Mesodermal cell (in vitro differentiated cells): Measurements from ENCODE around the gene SLC35D3.
"Not testable (repeated sequence)": the region's sequence is repeated elsewhere in the genome, so short reads cannot be mapped to it uniquely, and the experiment has no call there.

Experiments
- H3K27ac ChIP-seq: 2 replicates; pipeline ENCODE4 v1.7.0; 2013; ENCODE audit warnings: mild to moderate bottlenecking, low read depth, low read length, moderate library complexity; ENCODE audit not compliant: severe bottlenecking
- H3K36me3 ChIP-seq: 2 replicates; pipeline ENCODE4 v1.7.1; 2013; ENCODE audit warnings: mild to moderate bottlenecking, low read length, moderate library complexity; ENCODE audit not compliant: control insufficient read depth, insufficient read depth
- H3K4me1 ChIP-seq: one replicate; pipeline ENCODE4 v1.7.1; 2013; ENCODE audit warnings: mild to moderate bottlenecking, low read length; ENCODE audit not compliant: insufficient read depth, control insufficient read depth, poor library complexity, severe bottlenecking
- H3K4me3 ChIP-seq: 2 replicates; pipeline ENCODE4 v1.7.0; 2013; ENCODE audit warnings: low read length, control low read depth, mild to moderate bottlenecking; ENCODE audit not compliant: insufficient read depth, poor library complexity, severe bottlenecking; ENCODE audit errors: extremely low read depth
- H3K9me3 ChIP-seq: 2 replicates; pipeline ENCODE4 v1.7.1; 2013; ENCODE audit warnings: mild to moderate bottlenecking, low read length, moderate library complexity; ENCODE audit not compliant: control insufficient read depth
- WGBS, 2 experiments: methylation state at CpG; one replicate each; pipeline ENCODE4 v1.1.5; 2013; ENCODE audit warnings: missing lambda C conversion rate in 2 of 2; ENCODE audit not compliant: insufficient coverage in 2 of 2; 5-methylcytosine and 5-hydroxymethylcytosine counted together

Gene SLC35D3

DNA sequence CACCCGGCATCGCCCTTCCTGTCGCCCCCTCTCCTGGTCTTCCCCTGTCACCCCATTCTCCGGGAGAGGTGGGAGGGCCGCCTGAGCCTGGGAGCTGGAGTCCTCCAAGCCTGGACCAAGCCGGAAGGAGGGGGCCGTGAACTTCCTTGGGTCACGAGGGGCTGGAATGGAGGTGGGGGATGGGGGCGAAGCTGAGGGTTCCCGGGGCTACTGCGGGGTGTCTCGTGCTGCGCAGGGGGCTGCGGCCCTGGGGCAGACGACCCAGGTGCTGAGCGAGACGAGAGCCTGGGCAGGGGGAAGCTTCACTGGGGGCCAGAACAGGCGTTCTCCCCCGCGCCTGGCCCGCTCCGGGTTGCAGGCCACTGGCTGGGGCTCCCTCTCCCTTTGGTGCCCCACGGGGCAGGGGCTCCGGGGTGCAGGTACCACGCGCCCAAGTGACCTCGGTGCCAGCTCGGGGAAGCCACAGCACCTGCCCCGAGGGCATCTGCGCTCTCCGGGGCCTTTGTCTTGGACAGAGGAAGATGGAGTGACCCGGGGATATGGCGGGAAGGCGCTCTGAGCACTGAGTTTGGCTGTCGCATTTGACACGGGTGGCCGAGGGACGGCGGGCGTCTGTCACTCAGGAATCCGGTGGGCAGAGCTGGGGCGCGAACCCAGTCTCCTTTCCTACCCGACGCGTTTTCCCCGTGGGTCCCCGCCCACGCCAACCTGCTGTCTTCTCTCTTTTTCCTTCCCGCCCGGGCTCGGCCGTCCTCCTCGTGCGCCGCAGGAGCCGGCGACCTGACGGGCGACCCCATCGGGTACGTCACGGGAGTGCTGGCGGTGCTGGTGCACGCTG lies 1.2 kb downstream of the SLC35D3 start:
- WGBS, 2 experiments = 92 to 93% methylated on average over 49 to 61 of the region's 65 CpGs
- no peaks in the 10 kb centered on the region for H3K4me1 ChIP-seq
- H3K27ac ChIP-seq = no peak overlapping the region

DNA sequence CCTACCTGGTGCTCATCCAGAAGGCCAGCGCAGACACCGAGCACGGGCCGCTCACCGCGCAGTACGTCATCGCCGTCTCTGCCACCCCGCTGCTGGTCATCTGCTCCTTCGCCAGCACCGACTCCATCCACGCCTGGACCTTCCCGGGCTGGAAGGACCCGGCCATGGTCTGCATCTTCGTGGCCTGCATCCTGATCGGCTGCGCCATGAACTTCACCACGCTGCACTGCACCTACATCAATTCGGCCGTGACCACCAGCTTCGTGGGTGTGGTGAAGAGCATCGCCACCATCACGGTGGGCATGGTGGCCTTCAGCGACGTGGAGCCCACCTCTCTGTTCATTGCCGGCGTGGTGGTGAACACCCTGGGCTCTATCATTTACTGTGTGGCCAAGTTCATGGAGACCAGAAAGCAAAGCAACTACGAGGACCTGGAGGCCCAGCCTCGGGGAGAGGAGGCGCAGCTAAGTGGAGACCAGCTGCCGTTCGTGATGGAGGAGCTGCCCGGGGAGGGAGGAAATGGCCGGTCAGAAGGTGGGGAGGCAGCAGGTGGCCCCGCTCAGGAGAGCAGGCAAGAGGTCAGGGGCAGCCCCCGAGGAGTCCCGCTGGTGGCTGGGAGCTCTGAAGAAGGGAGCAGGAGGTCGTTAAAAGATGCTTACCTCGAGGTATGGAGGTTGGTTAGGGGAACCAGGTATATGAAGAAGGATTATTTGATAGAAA lies 2.0 kb downstream of the SLC35D3 start:
- Histone ChIP-seq H3K4me3 (no peak overlapping the region), H3K4me1 (no peaks in the 10 kb centered on the region), H3K27ac (no peak overlapping the region), H3K9me3 (no peaks in the 10 kb centered on the region), H3K36me3 (no peaks in the 10 kb centered on the region)
- 91 to 94% methylated on average over 36 to 40 of the region's 40 CpGs for WGBS, 2 experiments

More for the DNA sequence above, 1.2 kb downstream of the SLC35D3 start:
- no peaks in the 10 kb centered on the region for H3K36me3 ChIP-seq
- H3K9me3 ChIP-seq = no peaks in the 10 kb centered on the region
- H3K4me3 ChIP-seq = no peak overlapping the region

DNA sequence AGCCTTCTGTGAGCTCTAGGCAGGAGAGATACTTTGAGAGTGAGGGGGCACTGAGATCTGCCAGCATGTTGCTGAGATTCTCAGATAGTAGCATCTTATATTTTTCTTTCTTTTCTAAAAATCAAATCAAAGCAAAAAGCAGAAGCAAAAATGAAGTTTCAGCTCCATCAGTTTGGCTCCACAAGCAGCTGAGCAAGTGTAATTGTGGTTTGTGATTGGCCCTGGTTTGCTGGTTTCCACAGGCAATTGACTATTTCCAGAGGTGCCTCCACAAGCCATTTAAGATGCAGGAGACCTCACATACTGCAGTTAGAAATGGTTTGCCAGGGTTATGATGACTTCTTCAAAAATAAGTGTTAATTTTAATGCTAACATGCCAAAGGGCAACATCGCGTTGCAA lies 4.3 kb downstream of the SLC35D3 start:
- H3K27ac ChIP-seq = no peak overlapping the region
- no peak overlapping the region for H3K4me3 ChIP-seq
- 100% methylated on average over 2 of the region's 2 CpGs; no CpG with 5 or more reads in 1 of the 2 experiments for WGBS, 2 experiments
- no peaks in the 10 kb centered on the region for H3K4me1 ChIP-seq
- no peaks in the 10 kb centered on the region for H3K36me3 ChIP-seq
- no peaks in the 10 kb centered on the region for H3K9me3 ChIP-seq

DNA sequence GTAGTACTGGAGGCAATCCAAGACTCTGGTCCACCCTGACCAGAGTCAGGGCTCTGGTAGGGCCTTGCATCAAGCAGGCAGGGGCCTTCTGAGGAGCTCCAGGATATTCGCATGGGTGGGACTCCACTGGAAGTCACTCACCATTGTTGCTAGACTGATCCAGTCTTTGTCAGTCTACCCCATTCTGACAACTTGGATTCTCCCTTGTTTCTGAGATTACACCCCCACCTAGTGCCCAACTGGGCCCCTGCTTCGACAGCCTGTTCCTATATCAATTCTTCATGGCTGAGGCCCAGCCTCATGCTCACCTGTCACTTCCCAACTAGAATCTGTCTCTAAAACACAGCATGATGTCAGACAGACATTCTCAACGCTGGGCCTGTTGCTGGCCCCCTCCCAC lies 5.2 kb downstream of the SLC35D3 start:
- no peak overlapping the region for H3K4me3 ChIP-seq
- no peak overlapping the region for H3K27ac ChIP-seq
- no peaks in the 10 kb centered on the region for H3K4me1 ChIP-seq
- H3K9me3 ChIP-seq = no peaks in the 10 kb centered on the region
- 56 to 76% methylated on average over 3 of the region's 3 CpGs for WGBS, 2 experiments
- no peaks in the 10 kb centered on the region for H3K36me3 ChIP-seq

DNA sequence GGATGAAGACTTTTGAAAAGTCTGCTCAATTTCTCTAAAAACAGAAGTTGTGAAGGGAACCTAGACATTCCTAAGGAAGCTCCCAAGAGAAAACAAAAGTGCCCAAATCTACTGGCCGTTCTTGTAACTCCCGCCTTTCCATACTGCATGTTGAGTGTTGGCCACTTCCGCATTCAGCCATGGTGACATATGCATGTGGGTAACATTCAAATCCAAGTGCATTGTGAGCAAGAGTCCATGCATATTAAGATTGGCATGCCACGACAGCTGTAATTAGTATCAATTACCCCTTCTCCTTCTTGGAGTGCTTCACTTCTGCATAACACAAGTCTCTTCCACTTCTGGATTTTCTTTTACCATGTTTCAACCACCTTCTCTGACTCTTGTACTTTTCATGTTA lies 8.4 kb downstream of the SLC35D3 start:
- no peak overlapping the region for H3K27ac ChIP-seq
- 91 to 97% methylated on average over 4 of the region's 4 CpGs for WGBS, 2 experiments
- no peaks in the 10 kb centered on the region for H3K4me1 ChIP-seq
- no peaks in the 10 kb centered on the region for H3K9me3 ChIP-seq
- no peaks in the 10 kb centered on the region for H3K36me3 ChIP-seq
- no peak overlapping the region for H3K4me3 ChIP-seq

DNA sequence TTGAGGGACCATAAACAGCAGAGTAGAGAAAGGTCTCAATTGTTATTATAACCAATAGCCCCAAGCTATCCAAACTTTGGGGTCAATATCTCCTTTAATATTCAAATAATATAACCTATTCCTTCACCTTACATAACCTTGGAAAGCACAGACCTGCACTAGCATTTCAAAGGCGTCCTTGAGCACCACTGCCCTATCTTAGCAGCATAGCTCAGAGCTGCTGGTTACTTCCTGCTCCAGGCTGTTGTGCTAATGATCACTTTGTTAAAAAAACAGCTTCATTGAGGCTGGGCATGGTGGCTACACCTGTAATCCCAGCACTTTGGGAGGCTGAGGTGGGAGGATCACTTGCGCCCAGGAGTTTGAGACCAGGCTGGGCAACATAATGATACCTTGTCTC lies 10.5 kb downstream of the SLC35D3 start:
- Histone ChIP-seq H3K4me1 (no peaks in the 10 kb centered on the region), H3K27ac (no peak overlapping the region), H3K36me3 (no peaks in the 10 kb centered on the region), H3K4me3 (no peak overlapping the region), H3K9me3 (no peaks in the 10 kb centered on the region)
- 60 to 90% methylated on average over 1 of the region's 2 CpGs for WGBS, 2 experiments

DNA sequence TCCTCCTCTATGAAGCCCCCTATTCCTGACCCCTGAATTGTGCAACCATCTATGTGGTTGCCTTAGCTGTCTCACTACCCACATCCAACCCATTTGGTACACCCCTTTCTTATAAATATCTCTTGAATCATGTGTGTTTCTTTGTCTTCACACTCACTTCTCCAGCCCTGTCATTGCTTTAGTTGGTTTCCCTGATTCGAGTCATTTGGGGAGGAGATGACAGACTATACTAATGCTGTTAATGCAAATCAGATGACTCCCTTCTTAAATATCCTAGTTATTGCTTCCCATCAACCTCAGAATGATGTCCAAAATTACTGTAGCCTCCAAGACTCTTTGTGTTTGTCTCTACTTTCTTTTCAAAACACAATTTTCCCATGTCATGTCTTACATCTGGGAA lies 23.0 kb downstream of the SLC35D3 start:
- Histone ChIP-seq H3K9me3 (no peaks in the 10 kb centered on the region), H3K36me3 (no peaks in the 10 kb centered on the region), H3K4me3 (no peak overlapping the region), H3K27ac (no peak overlapping the region), H3K4me1 (no peaks in the 10 kb centered on the region)
- 100% methylated on average over 1 of the region's 1 CpG; no CpG with 5 or more reads in 1 of the 2 experiments for WGBS, 2 experiments

- H3K27ac ChIP-seq = no peak overlapping the region
- H3K4me3 ChIP-seq = no peak overlapping the region
- WGBS, 2 experiments = 94 to 100% methylated on average over 3 to 4 of the region's 4 CpGs
- H3K4me1 ChIP-seq = no peaks in the 10 kb centered on the region
- no peaks in the 10 kb centered on the region for H3K9me3 ChIP-seq
- H3K36me3 ChIP-seq = no peaks in the 10 kb centered on the region
Observed at GRCh38 chr6:136945711-136946121, 23.6 kb downstream of the SLC35D3 start.

GRCh38 chr6:136947037-136947436 lies 24.9 kb downstream of the SLC35D3 start:
- Histone ChIP-seq H3K27ac (no peak overlapping the region), H3K4me3 (no peak overlapping the region), H3K4me1 (no peaks in the 10 kb centered on the region), H3K36me3 (no peaks in the 10 kb centered on the region), H3K9me3 (no peaks in the 10 kb centered on the region)
- WGBS, 2 experiments = 61 to 62% methylated on average over 3 of the region's 9 CpGs

DNA sequence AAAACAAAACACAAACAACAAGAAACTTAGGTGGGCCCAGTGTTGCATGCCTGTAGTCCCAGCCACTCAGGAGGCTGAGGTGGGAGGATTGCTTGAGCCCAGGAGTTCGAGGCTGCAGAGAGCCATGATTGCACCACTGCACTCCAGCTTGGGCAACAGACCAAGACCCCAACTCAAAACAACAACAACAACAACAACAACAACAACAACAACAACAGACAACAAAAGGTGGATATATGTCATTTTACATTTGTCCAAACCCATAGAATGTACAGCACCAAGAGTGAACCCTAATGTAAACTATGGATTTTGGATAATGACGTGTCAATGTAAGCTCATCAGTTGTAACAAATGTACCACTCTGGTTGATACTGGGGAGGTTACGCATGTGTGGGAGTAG lies 27.9 kb downstream of the SLC35D3 start:
- not testable (repeated sequence) for H3K4me3 ChIP-seq, H3K27ac ChIP-seq, H3K4me1 ChIP-seq, H3K9me3 ChIP-seq, H3K36me3 ChIP-seq
- WGBS, 2 experiments = 96% methylated on average over 2 of the region's 3 CpGs; no CpG with 5 or more reads in 1 of the 2 experiments
